ENCODE results near the gene RPRM. TPM values are rescaled to one million over a fixed set of nuclear protein-coding genes. Genes with fewer than 3 reads are reported as not detected.
"Not testable (repeated sequence)": the region's sequence is repeated elsewhere in the genome, so short reads cannot be mapped to it uniquely, and the experiment has no call there.

RPRM gene
- under 1 TPM; 0.90 to 0.93 TPM for total RNA-seq
- long read RNA-seq, donor 1, result 0 reads
- long read RNA-seq, donor 2, result 0 reads

GRCh38 chr2:153478289-153479261 lies at the start of gene RPRM:
Gene RPRM, minus strand, starts transcription at chr2:153478762. Its CDS starts 197 bp downstream, at chr2:153478565.
- peak; percentile 89 for DNase-seq (ENCODE audit: low spot score)
- intact Hi-C loops (cut with DNase I), result no loop called here

DNA sequence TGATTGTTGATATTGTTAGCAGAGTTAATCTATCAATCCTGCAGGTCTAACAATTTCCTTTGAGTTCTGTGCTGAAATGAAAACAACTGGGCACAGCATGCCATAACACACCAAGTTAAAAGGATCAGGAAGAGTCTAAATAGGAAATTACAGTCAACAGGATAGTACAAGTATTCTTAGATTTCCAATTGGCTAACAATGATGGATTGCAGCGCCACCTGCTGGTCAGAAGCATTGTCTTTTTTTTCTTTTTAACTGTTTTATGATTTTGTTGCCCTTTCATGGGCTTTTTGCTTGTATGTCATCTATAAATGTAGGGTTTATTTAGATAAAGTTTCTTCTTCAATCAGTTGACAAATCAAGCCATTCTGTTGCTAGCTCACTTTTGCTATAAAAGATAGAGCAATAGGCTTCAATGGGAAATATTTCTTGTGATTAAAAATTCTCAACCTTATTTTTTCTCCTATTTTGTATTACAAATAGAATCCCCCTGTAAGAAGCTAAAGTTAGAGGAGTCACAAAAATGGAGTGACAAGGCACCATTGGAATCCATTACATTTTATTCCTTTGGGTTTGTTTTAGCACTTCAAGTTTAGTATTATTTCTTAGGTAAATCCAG lies 40.8 kb upstream of the RPRM start:
- DNase-seq (ENCODE audit: low spot score), result peak; percentile 80
- intact Hi-C loops (cut with DNase I), result no loop called here

DNA sequence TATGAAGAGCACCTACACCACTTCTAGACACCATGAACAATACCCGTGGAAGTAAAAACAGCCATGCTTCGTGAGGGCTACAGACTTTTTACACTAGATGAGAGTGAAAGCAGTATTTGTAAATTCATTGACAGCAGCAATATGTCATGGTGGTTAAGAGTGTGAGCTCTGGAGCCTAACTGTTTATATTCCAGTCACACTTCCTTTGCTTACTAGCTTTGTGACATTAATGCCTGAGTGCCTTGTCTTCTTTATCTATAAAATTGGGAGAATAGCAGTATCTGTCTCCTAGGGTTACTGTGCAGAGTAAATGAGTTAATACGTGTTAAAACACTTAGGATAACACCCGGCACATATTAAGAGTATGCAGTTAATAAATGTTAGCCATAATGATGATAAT lies 33.8 kb upstream of the RPRM start:
- no peak for DNase-seq (ENCODE audit: low spot score)
- intact Hi-C loops (cut with DNase I), result no loop called here

GRCh38 chr2:153510996-153511395 lies 32.4 kb upstream of the RPRM start:
- intact Hi-C loops (cut with DNase I), result no loop called here
- DNase-seq (ENCODE audit: low spot score), result no peak

GRCh38 chr2:153509133-153509532 lies 30.6 kb upstream of the RPRM start:
- intact Hi-C loops (cut with DNase I), result no loop called here
- no peak for DNase-seq (ENCODE audit: low spot score)

GRCh38 chr2:153506499-153506898 lies 27.9 kb upstream of the RPRM start:
- DNase-seq (ENCODE audit: low spot score); intact Hi-C loops (cut with DNase I): not testable (repeated sequence)

DNA sequence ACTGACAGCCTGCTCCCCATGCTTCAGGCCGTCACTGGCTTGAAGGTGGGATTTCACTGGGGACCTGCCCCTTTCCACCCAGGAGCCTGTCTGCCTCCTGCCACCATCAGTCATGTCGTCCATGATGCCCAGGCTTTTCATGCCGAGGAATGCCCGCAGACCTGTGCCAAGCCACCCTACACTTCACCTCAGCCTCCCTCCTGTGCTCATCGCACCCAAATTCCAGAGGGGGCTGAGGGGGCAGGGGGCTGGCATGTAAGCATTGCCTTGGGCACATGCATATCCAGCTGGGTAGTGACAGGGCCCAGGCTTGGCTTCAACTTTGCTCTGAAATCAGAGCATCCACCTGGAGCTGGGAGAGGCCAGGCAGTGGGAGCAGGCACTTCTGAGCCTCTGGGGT lies 20.9 kb upstream of the RPRM start:
- DNase-seq (ENCODE audit: low spot score), result no peak
- intact Hi-C loops (cut with DNase I), result no loop called here

DNA sequence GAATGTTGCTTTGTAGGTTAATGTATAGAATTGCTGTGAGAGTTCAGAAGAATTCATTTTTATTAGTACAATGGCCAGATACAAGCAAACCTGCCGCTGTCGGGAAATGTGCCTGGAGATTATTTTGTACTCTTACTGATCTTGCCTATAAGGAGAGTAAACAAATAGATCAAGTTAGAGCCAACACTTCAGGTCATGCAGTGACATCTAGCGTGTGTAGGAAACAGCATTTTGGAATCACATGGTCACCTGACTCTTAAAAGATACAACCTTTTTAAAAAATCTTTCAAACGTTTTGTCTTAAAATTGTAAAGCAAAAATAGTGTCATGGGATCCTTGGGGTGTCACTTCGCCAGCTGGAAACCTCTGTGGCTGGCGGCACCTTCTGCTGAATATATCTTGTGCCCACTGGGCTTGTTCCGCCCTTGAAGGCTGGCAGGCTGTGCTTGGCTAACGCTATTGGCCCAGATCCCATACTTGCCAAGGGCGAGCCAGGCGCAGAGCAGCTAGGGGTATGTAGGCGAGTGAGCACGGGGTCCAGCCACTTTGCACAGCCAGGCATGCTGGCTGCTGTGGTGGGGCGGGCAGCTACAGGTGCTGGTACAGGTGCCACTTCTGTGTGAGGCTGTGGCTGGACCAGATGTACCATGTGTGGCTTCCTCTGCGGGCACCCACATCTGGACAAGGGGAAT lies 19.5 kb upstream of the RPRM start:
- intact Hi-C loops (cut with DNase I), result no loop called here
- DNase-seq (ENCODE audit: low spot score), result no peak

DNA sequence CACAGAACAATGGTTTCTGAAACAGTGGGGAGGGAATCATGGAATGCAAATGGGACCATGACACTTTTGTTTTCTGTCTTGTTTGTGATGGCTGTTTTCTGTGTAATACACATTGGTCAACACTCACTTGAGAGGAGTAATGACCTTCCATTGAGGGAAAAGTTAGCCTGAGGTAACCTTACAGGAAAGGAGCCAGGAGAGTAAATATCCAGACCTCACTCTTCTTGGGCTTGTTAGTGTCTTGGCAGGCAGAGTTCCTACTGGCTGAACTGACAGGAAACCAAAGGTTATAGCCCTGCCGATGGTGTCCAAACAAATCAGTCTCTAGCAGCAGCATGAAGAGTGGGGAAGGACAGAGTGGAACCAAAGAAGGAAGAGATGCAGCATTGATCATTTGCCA lies 17.2 kb upstream of the RPRM start:
- intact Hi-C loops (cut with DNase I), result no loop called here
- DNase-seq (ENCODE audit: low spot score), result no peak

GRCh38 chr2:153488072-153488471 lies 9.5 kb upstream of the RPRM start:
- intact Hi-C loops (cut with DNase I), result no loop called here
- no peak for DNase-seq (ENCODE audit: low spot score)

DNA sequence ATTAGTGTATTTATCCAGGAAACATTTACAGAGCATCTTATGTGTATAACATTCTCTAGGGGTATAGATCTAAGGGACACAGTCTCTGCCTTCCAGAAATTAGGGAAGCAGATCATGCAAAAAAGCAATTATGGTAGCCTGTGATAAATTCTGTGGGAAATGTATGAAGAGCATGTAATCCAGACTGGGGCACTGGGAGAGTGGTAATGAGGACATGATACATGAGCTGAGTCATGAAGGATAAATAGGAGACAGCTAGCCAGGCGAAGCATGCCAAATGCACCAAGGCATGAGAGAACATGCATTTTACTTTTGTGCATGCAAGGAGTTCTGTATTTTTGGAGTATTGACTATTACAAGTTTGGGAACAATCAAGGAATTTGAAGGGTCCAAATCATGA lies 8.9 kb upstream of the RPRM start:
- DNase-seq (ENCODE audit: low spot score), result no peak
- intact Hi-C loops (cut with DNase I), result no loop called here

DNA sequence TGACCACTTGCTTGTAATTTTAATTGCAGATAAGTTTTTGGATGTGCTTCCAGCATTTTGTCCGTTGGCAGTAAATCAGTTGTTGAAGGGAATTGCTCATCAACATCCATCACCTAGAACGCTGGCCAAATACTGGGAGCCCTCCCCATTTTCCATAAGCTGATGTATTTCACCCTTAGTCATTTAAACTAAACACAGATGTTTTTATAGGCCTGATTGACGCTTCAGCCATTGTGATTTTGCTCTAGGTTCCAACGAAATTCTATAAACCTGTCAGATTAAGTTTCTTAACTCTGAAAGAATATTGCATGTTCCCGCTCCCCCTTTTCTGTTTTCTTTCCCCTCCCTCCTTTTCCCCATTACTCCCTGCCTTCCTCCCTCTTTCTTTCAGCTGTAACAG lies 1.0 kb upstream of the RPRM start:
- DNase-seq (ENCODE audit: low spot score), result no peak
- intact Hi-C loops (cut with DNase I), result no loop called here

DNA sequence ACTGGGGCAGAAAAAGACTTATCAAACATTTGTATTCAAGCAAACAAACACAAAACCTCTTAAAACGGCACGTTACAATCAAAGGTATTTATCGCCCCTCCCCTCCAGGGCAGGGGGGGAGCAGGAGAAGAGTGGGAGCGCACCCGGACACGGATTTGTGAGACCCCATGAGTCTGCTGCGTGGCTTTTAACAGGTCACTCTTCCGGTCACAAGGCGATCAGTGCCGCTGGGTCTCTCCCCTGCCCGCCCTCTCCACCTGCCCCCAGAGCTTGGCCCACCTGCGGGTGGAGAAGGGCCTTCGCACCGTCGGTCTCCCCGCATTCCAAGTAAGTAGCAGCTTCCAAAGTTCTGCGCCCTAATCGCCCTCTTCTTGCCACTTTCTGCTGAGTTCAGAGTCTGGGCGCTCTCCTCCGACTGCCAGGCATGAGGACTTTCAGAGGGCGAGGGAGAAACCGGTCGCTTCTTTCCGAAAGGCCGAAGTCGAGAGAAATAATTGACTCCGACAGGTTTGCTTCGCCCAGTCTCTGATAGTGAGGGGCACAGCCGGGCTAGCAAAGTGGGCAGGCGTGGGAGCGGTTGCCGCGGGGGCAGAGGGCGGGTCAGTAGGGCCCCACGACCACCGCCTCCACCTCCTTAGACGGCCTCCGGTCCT lies 800 bp downstream of the RPRM start:
- no peak for DNase-seq (ENCODE audit: low spot score)
- intact Hi-C loops (cut with DNase I), result no loop called here

GRCh38 chr2:153476816-153477635 lies 1.5 kb downstream of the RPRM start:
- intact Hi-C loops (cut with DNase I), result no loop called here
- DNase-seq (ENCODE audit: low spot score), result no peak

DNA sequence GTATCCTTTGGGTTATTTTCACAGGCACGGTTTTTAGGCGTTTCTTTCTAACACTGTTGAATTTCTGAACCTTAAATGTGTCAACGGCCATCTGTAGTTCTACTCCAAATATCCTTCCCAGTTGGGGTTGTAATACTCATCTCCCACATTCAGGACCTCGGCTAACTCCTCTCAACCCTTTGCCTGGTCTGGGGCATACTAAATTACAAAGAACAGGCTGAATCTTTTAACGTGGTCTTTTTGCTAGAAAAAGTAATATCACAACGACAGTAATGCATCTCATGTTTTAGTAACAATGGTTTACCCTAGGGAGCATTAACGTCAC lies 2.1 kb downstream of the RPRM start:
- DNase-seq (ENCODE audit: low spot score), result no peak
- intact Hi-C loops (cut with DNase I), result no loop called here

- intact Hi-C loops (cut with DNase I), result no loop called here
Observed at GRCh38 chr2:153474876-153475435, 3.6 kb downstream of the RPRM start.

DNA sequence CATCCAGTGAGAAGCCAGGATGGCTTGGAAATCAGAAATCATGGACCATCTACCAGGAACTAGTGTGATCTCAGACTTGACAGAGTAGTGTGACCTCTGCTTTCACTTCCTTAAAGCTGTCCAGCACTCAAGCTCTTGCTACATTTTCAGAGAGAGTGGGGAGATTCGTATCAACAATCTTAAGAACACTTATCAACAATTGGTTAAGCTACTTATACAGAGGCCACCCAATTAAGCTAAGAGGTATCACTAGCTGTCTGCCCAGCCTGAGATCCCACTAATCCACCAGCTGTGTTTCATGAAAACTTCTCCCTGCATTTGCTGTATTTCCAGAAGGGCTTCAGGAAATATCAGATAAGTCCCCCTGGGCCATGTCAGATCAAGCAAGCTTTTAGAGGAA lies 4.2 kb downstream of the RPRM start:
- intact Hi-C loops (cut with DNase I), result no loop called here
- no peak for DNase-seq (ENCODE audit: low spot score)

More at GRCh38 chr2:153474876-153475435, 3.6 kb downstream of the RPRM start:
- no peak for DNase-seq (ENCODE audit: low spot score)

DNA sequence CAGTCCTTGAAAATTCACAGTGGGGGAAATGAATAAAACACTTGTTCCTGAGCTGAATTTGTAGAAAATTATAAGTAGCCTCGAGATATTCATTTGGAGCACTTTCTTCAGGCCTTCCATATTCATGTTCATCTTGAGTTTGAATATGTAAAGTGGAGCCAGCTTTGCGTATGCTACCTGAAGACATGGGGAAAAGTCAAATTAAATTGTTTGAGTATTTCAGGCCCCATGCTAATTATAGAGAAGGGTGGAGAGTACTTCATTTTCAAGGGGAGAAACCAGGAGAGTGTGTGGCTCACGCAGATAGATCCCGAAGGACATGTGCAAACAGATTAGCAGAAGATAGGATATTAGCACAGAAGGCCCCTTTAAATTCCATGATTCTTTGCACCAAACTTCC lies 7.7 kb downstream of the RPRM start:
- intact Hi-C loops (cut with DNase I), result no loop called here
- DNase-seq (ENCODE audit: low spot score), result no peak

- intact Hi-C loops (cut with DNase I), result no loop called here
Observed at GRCh38 chr2:153464395-153464794, 14.2 kb downstream of the RPRM start.

More at GRCh38 chr2:153464395-153464794, 14.2 kb downstream of the RPRM start:
- DNase-seq (ENCODE audit: low spot score), result no peak
